Neutrophil (primary cell): Measurements from ENCODE around the gene PIP5K1B.
"Not testable (repeated sequence)": the region's sequence is repeated elsewhere in the genome, so short reads cannot be mapped to it uniquely, and the experiment has no call there.

ENCODE experiments used
- H3K27ac ChIP-seq: fragments of 200-600 bp; sonication (generic); 2 replicates; pipeline ENCODE4 v1.5.1; 2016; ENCODE audit warnings: mild to moderate bottlenecking, moderate library complexity
- H3K27me3 ChIP-seq: fragments of 200-600 bp; sonication (generic); 2 replicates; pipeline ENCODE4 v1.6.0; 2016; ENCODE audit warnings: mild to moderate bottlenecking
- H3K36me3 ChIP-seq: fragments of 200-600 bp; sonication (generic); 2 replicates; pipeline ENCODE4 v1.5.1; 2017
- H3K4me1 ChIP-seq, 2 experiments: fragments of 200-600 bp in 1 of 2; sonication (generic) in 1 of 2; 1 replicate in 1 of 2; 2 replicates in 1 of 2; pipeline versions ENCODE4 v1.5.1 to v1.6.1; 2013 to 2016; ENCODE audit warnings: low read depth in 1 of 2, low read length in 1 of 2, mild to moderate bottlenecking in 1 of 2, moderate library complexity in 1 of 2; ENCODE audit not compliant: control insufficient read depth in 1 of 2, insufficient read depth in 1 of 2
- H3K4me3 ChIP-seq, 2 experiments: fragments of 200-600 bp in 1 of 2; sonication (generic) in 1 of 2; 1 replicate in 1 of 2; 2 replicates in 1 of 2; pipeline ENCODE4 v1.5.1; 2013 to 2016; ENCODE audit warnings: low read depth in 1 of 2, low read length in 1 of 2, mild to moderate bottlenecking in 1 of 2, moderate library complexity in 1 of 2
- H3K9me3 ChIP-seq: fragments of 200-600 bp; sonication (generic); 2 replicates; pipeline ENCODE4 v1.5.1; 2016
- CTCF ChIP-seq: fragments of 200-600 bp; sonication (generic); IDR thresholded peaks from 2 replicates; pipeline ENCODE4 v1.5.1; 2016; ENCODE audit warnings: antibody characterized with exemption

Gene PIP5K1B

GRCh38 chr9:69044240-69045219, 339.5 kb downstream of the PIP5K1B start:
- peaks cover 33% of the 10 kb centered on the region for H3K36me3 ChIP-seq
- no peak overlapping the region for H3K4me3 ChIP-seq
- H3K4me1 ChIP-seq: no peaks in the 10 kb centered on the region
- TF ChIP-seq CTCF: no peak
- H3K9me3 ChIP-seq: no peaks in the 10 kb centered on the region
- no peak overlapping the region for H3K27ac ChIP-seq
- no peaks in the 10 kb centered on the region for H3K27me3 ChIP-seq

- Histone ChIP-seq H3K36me3 (peaks cover 39% of the 10 kb centered on the region), H3K4me3 (no peak overlapping the region), H3K9me3 (no peaks in the 10 kb centered on the region), H3K27ac (no peak overlapping the region), H3K27me3 (no peaks in the 10 kb centered on the region), H3K4me1 (no peaks in the 10 kb centered on the region)
- TF ChIP-seq CTCF: no peak
Measured at GRCh38 chr9:69045821-69046220, 340.8 kb downstream of the PIP5K1B start.

- TF ChIP-seq CTCF: no peak
- Histone ChIP-seq H3K9me3 (no peaks in the 10 kb centered on the region), H3K36me3 (peaks cover 39% of the 10 kb centered on the region), H3K4me3 (no peak overlapping the region), H3K4me1 (no peaks in the 10 kb centered on the region), H3K27ac (no peak overlapping the region), H3K27me3 (no peaks in the 10 kb centered on the region)
Measured at GRCh38 chr9:69046723-69047122, 341.7 kb downstream of the PIP5K1B start.

GRCh38 chr9:69047371-69047770, 342.3 kb downstream of the PIP5K1B start:
- Histone ChIP-seq H3K9me3 (no peaks in the 10 kb centered on the region), H3K27ac (no peak overlapping the region), H3K4me1 (no peaks in the 10 kb centered on the region), H3K27me3 (no peaks in the 10 kb centered on the region), H3K36me3 (peaks cover 39% of the 10 kb centered on the region), H3K4me3 (no peak overlapping the region)
- TF ChIP-seq CTCF: no peak

GRCh38 chr9:69049094-69049493, 344.1 kb downstream of the PIP5K1B start:
- no peak overlapping the region for H3K27ac ChIP-seq
- no peak for TF ChIP-seq CTCF
- H3K36me3 ChIP-seq: peaks cover 39% of the 10 kb centered on the region
- H3K9me3 ChIP-seq: no peaks in the 10 kb centered on the region
- H3K4me1 ChIP-seq: no peaks in the 10 kb centered on the region
- no peaks in the 10 kb centered on the region for H3K27me3 ChIP-seq
- no peak overlapping the region for H3K4me3 ChIP-seq

- not testable (repeated sequence) for H3K27ac ChIP-seq, H3K27me3 ChIP-seq, H3K4me1 ChIP-seq, H3K9me3 ChIP-seq, H3K4me3 ChIP-seq
- peaks cover 46% of the 10 kb centered on the region for H3K36me3 ChIP-seq
Measured at GRCh38 chr9:69050936-69051335, 345.9 kb downstream of the PIP5K1B start.
